PFSK-1 (cell line): Measurements from ENCODE around the gene MS4A18.

Source experiments
- FOXP2 ChIP-seq: optimal IDR thresholded peaks from 2 replicates; pipeline ENCODE3; 2011; ENCODE audit warnings: borderline replicate concordance, control low read depth, inconsistent platforms; ENCODE audit not compliant: insufficient read depth; ENCODE audit errors: extremely low read length, extremely low read depth
- POLR2AphosphoS5 ChIP-seq: IDR thresholded peaks from 2 replicates; pipeline ENCODE4 v1.6.1; 2012; ENCODE audit warnings: low read depth, mild to moderate bottlenecking, control low read depth, low read length, moderate library complexity
- REST ChIP-seq, 2 experiments: IDR thresholded peaks; 2 replicates each; pipeline versions ENCODE4 v1.6.1 to v1.8.0; 2011 to 2012; ENCODE audit warnings: low read depth in 2 of 2, low read length in 2 of 2, control low read depth in 1 of 2, inconsistent platforms in 1 of 2, mild to moderate bottlenecking in 1 of 2, moderate library complexity in 1 of 2; ENCODE audit not compliant: insufficient read depth in 1 of 2
- SIN3A ChIP-seq: IDR thresholded peaks from 2 replicates; pipeline ENCODE4 v1.6.1; 2012; ENCODE audit warnings: mild to moderate bottlenecking, low read length, moderate library complexity, borderline replicate concordance; ENCODE audit not compliant: insufficient read depth
- TAF1 ChIP-seq: IDR thresholded peaks from 2 replicates; pipeline ENCODE4 v1.6.1; 2012; ENCODE audit warnings: low read length, control low read depth, borderline replicate concordance; ENCODE audit not compliant: insufficient read depth

The MS4A18 gene

GRCh38 chr11:60719391-60719790 lies 5.1 kb upstream of the MS4A18 start:
- no peak for TF ChIP-seq REST (IDR thresholded peaks at IDR 0.05; ENCODE audit: insufficient read depth in 1 of 2, low read depth in 2 of 2, low read length in 2 of 2)
- no peak for TF ChIP-seq POLR2AphosphoS5
- TF ChIP-seq TAF1: no peak
- TF ChIP-seq FOXP2: no peak
- TF ChIP-seq SIN3A: no peak

- TF ChIP-seq POLR2AphosphoS5 (no peak), SIN3A (no peak), FOXP2 (no peak)
Measured at GRCh38 chr11:60720460-60720859, 4.1 kb upstream of the MS4A18 start.

- TF ChIP-seq FOXP2 (no peak), POLR2AphosphoS5 (no peak), SIN3A (no peak), TAF1 (no peak), REST (IDR thresholded peaks at IDR 0.05; ENCODE audit: insufficient read depth in 1 of 2, low read depth in 2 of 2, low read length in 2 of 2) (no peak)
Measured at GRCh38 chr11:60725592-60725991, 1.1 kb downstream of the MS4A18 start.

GRCh38 chr11:60731586-60731985 lies 7.1 kb downstream of the MS4A18 start:
- TF ChIP-seq SIN3A: no peak
- no peak for TF ChIP-seq TAF1
- no peak for TF ChIP-seq FOXP2
- no peak for TF ChIP-seq REST (IDR thresholded peaks at IDR 0.05; ENCODE audit: insufficient read depth in 1 of 2, low read depth in 2 of 2, low read length in 2 of 2)
- TF ChIP-seq POLR2AphosphoS5: no peak

GRCh38 chr11:60734279-60734678 lies 9.8 kb downstream of the MS4A18 start:
- TF ChIP-seq POLR2AphosphoS5 (no peak), FOXP2 (no peak)

GRCh38 chr11:60739114-60739513 lies 14.6 kb downstream of the MS4A18 start:
- no peak for TF ChIP-seq POLR2AphosphoS5

GRCh38 chr11:60740573-60740972 lies 16.1 kb downstream of the MS4A18 start:
- TF ChIP-seq REST (IDR thresholded peaks at IDR 0.05; ENCODE audit: insufficient read depth in 1 of 2, low read depth in 2 of 2, low read length in 2 of 2): no peak
- no peak for TF ChIP-seq POLR2AphosphoS5
- no peak for TF ChIP-seq TAF1
- TF ChIP-seq FOXP2: no peak
- no peak for TF ChIP-seq SIN3A
